DND-41 (cell line): ENCODE data around the gene OTUD7B.

Source experiments
- CTCF ChIP-seq: IDR thresholded peaks from 2 replicates; pipeline ENCODE4 v1.5.1; 2012; ENCODE audit warnings: borderline replicate concordance, low read length, moderate library complexity, mild to moderate bottlenecking; ENCODE audit not compliant: poor library complexity, severe bottlenecking; ENCODE audit errors: extremely low read depth
- EZH2 ChIP-seq: IDR thresholded peaks from 3 replicates; pipeline ENCODE4 v1.6.1; 2012; ENCODE audit warnings: borderline replicate concordance, low read depth, mild to moderate bottlenecking, moderate library complexity, low read length, inconsistent platforms; ENCODE audit not compliant: severe bottlenecking

GRCh38 chr1:149929856-149930255 is 80.7 kb downstream of the OTUD7B start:
- TF ChIP-seq EZH2 (no peak), CTCF (no peak)
